ENCODE data around the gene AGAP1. TPM values are rescaled to one million over a fixed set of nuclear protein-coding genes. Genes with fewer than 3 reads are reported as not detected.

AGAP1 gene
- total RNA-seq, 1 donor from 2014 or later = 46.3 TPM

DNA sequence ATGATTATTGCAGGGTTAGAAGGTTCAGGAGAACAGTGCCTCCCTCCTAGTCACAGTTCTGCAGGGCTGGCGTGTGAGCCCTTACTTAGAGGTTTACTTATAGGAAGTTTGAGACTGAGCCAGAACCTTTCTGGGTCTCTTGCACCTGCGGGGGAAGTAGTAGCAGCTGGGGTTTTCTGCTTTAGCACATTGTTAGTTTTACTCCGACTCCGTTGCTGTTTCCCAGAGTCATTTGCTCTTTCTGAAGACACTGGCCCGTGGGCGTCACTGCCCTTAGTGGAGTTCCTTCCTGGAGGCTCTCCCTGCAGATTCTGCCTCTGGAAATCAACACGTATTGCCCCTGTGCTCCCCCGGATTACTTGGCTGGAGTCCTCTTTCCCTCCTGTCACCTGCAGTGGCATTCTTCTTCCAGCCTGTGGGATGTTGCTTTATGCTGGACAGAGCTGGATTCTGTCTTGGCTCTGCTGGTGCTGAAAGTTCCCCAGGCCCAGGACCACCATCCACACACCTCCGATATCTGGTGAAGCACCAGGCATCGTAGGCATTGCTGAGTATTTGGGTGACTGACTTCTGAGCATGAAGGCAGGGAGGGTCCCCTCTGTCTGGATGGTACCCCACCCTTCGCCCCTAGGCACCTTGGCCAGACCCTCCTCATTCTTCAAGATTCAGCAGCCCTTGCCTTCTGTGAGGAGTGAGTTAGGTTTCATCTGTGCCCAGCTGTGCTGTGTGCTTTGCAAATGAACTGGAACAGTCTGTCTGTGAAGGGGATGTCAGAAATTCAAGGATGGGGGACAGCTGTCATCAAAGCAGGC is 51.7 kb downstream of the AGAP1 start:
- no peaks in the 10 kb centered on the region for H3K36me3 Mint-ChIP-seq
- H3K4me3 Mint-ChIP-seq = peak overlapping the region; percentile 48
- no peaks in the 10 kb centered on the region for H3K9me3 Mint-ChIP-seq
- peaks cover 29% of the 10 kb centered on the region for H3K4me1 Mint-ChIP-seq (ENCODE audit: unreplicated experiment)
- H3K27me3 Mint-ChIP-seq = no peaks in the 10 kb centered on the region
- peak overlapping the region; percentile 88 for H3K27ac Mint-ChIP-seq
- no peak for DNase-seq (ENCODE audit: extremely low spot score, unreplicated experiment)
- TF ChIP-seq, protein P1, sequence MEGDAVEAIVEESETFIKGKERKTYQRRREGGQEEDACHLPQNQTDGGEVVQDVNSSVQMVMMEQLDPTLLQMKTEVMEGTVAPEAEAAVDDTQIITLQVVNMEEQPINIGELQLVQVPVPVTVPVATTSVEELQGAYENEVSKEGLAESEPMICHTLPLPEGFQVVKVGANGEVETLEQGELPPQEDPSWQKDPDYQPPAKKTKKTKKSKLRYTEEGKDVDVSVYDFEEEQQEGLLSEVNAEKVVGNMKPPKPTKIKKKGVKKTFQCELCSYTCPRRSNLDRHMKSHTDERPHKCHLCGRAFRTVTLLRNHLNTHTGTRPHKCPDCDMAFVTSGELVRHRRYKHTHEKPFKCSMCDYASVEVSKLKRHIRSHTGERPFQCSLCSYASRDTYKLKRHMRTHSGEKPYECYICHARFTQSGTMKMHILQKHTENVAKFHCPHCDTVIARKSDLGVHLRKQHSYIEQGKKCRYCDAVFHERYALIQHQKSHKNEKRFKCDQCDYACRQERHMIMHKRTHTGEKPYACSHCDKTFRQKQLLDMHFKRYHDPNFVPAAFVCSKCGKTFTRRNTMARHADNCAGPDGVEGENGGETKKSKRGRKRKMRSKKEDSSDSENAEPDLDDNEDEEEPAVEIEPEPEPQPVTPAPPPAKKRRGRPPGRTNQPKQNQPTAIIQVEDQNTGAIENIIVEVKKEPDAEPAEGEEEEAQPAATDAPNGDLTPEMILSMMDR (conservative IDR thresholded peaks at IDR 0.05) = no peak

DNA sequence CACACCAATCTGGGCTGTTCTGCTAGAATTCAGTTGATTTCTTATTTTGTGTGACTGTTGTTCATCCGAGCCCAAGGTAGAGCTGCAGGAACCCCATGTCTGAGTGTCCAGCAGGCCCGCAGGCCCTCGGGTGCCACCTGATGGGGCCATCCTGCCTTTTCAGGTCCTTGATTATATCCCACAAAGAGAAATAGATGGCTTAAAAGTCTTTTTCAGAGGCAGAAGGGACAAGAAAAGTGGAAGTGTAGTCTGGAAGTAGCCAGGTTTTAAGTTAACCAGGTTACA is 52.2 kb downstream of the AGAP1 start:
- no peak for DNase-seq (ENCODE audit: extremely low spot score, unreplicated experiment)
- H3K4me1 Mint-ChIP-seq (ENCODE audit: unreplicated experiment) = peaks cover 29% of the 10 kb centered on the region
- no peak overlapping the region for H3K4me3 Mint-ChIP-seq
- no peaks in the 10 kb centered on the region for H3K36me3 Mint-ChIP-seq
- H3K9me3 Mint-ChIP-seq = no peaks in the 10 kb centered on the region
- TF ChIP-seq, protein P1 (conservative IDR thresholded peaks at IDR 0.05) = no peak
- no peaks in the 10 kb centered on the region for H3K27me3 Mint-ChIP-seq
- peak overlapping the region; percentile 78 for H3K27ac Mint-ChIP-seq

DNA sequence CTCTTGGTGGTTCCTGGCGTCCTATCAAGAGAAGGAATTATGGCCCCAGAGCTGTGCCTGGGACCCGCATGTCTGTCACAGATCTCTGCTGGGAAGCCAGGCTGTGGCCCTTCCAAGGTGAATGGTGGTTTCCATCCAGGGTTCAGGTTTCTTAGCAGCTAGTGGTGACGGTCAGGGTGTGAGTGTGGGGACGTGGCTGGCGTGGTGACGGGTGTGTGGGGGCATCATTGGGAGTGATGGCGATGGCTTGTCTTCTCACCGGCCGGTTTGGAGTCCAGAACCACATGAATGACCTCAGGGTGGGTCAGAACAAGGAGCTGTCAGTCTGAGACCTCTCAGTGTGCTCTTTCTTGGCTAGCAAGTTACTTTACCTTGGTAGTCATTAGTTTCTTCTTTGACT is 52.6 kb downstream of the AGAP1 start:
- H3K4me3 Mint-ChIP-seq = no peak overlapping the region
- DNase-seq (ENCODE audit: extremely low spot score, unreplicated experiment) = no peak
- peaks cover 30% of the 10 kb centered on the region for H3K4me1 Mint-ChIP-seq (ENCODE audit: unreplicated experiment)
- no peaks in the 10 kb centered on the region for H3K36me3 Mint-ChIP-seq
- no peaks in the 10 kb centered on the region for H3K9me3 Mint-ChIP-seq
- no peaks in the 10 kb centered on the region for H3K27me3 Mint-ChIP-seq
- TF ChIP-seq, protein P1 (conservative IDR thresholded peaks at IDR 0.05) = no peak
- H3K27ac Mint-ChIP-seq = peak overlapping the region; percentile 78

DNA sequence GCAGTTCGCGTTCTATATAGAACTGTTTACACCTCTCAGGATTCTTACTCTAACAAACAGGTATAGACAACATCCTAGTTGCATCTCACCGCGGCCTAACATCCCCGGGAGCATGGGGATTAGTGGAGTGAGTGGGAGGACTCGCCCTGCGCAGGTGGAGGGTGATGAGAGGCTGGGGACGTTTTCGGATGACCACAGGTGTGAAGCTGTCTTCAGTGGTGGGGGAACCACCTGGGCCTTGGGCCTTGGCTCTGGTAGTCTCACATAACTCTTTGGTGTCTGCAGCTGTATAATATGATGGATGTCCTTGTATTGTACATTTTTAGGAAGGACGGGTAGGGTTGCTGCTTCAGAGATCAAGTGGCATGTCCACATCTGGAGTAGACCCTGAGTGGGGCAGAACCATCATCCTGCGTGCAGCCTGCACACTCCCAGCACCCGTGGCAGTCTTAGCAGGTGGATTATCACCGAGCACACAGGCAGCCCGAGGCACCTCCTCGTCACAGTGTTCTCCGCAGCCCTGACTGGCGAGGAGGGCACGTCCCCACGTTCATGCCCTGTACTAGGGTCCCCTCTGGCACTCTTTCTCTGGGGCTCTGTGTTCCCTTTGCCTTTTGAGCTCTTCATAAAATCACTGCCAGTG is 56.0 kb downstream of the AGAP1 start:
- Mint-ChIP-seq H3K27ac (no peak overlapping the region), H3K4me1 (ENCODE audit: unreplicated experiment) (peaks cover 50% of the 10 kb centered on the region), H3K36me3 (no peaks in the 10 kb centered on the region), H3K4me3 (no peak overlapping the region), H3K27me3 (no peaks in the 10 kb centered on the region), H3K9me3 (no peaks in the 10 kb centered on the region)
- no peak for DNase-seq (ENCODE audit: extremely low spot score, unreplicated experiment)
- TF ChIP-seq, protein P1 (conservative IDR thresholded peaks at IDR 0.05) = no peak

DNA sequence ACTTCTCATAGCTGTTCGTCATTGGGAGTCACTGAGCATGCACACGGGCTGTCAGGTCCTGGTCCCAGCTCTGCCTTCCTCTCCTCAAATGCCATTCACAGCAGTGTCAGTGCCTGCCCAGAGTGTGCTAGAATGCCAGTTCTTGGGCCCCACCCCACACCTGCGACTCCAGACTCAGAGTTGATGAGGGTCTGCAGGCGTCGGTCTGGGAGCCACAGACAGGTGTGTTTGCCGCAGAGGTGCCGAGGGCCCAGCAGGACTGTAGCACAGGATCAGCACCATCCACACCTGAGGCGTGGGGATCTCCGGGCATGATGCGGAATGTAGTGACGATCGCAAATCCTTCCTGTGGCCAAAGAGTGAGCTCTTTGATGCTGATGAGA is 56.5 kb downstream of the AGAP1 start:
- H3K4me1 Mint-ChIP-seq (ENCODE audit: unreplicated experiment) = peaks cover 46% of the 10 kb centered on the region
- TF ChIP-seq, protein P1 (conservative IDR thresholded peaks at IDR 0.05) = no peak
- H3K27ac Mint-ChIP-seq = no peak overlapping the region

More for the DNA sequence above, 56.5 kb downstream of the AGAP1 start:
- no peaks in the 10 kb centered on the region for H3K27me3 Mint-ChIP-seq
- no peak overlapping the region for H3K4me3 Mint-ChIP-seq
- H3K36me3 Mint-ChIP-seq = no peaks in the 10 kb centered on the region
- H3K9me3 Mint-ChIP-seq = no peaks in the 10 kb centered on the region
- DNase-seq (ENCODE audit: extremely low spot score, unreplicated experiment) = no peak

Data from type B pancreatic cell (in vitro differentiated cells).